HepG2 (cell line): Measurements from ENCODE around the gene CBR4. TPM values are rescaled to one million over a fixed set of nuclear protein-coding genes. Genes with fewer than 3 reads are reported as not detected.

ENCODE experiments used
- AGO2 ChIP-seq: fragments of 200-400 bp; formaldehyde crosslinking; optimal IDR thresholded peaks from 2 replicates; pipeline ENCODE3; 2017; ENCODE audit warnings: mild to moderate bottlenecking, low read depth, low read length, moderate library complexity
- ARNT2 ChIP-seq: sonication (generic); formaldehyde crosslinking; IDR thresholded peaks from 2 replicates; pipeline ENCODE4 v1.8.0; 2022; ENCODE audit warnings: mild to moderate bottlenecking, low read depth, missing genetic modification reagents, moderate library complexity
- DR1 ChIP-seq: sonication (generic); formaldehyde crosslinking; IDR thresholded peaks from 2 replicates; pipeline ENCODE4 v1.8.0; 2021; ENCODE audit warnings: mild to moderate bottlenecking, missing genetic modification reagents, inconsistent platforms
- GFI1 ChIP-seq: sonication (generic); formaldehyde crosslinking; IDR thresholded peaks from 2 replicates; pipeline ENCODE4 v1.5.0; 2020; ENCODE audit warnings: missing genetic modification reagents, mild to moderate bottlenecking, borderline replicate concordance
- HDAC2 ChIP-seq: sonication (generic); formaldehyde crosslinking; IDR thresholded peaks from 2 replicates; pipeline ENCODE4 v1.4.0; 2020; ENCODE audit warnings: missing genetic modification reagents
- HMG20B ChIP-seq: conservative IDR thresholded peaks from 2 replicates; pipeline ENCODE4 v1.6.1; 2016; ENCODE audit warnings: missing genetic modification reagents, missing compliant biosample characterization
- HNRNPK ChIP-seq: fragments of 200-400 bp; formaldehyde crosslinking; IDR thresholded peaks from 2 replicates; pipeline ENCODE4 v1.6.1; 2018; ENCODE audit warnings: low read length, low read depth, moderate library complexity, mild to moderate bottlenecking; ENCODE audit not compliant: poor library complexity, severe bottlenecking
- HOXA3 ChIP-seq: sonication (generic); formaldehyde crosslinking; IDR thresholded peaks from 2 replicates; pipeline ENCODE4 v1.5.0; 2020; ENCODE audit warnings: missing genetic modification reagents
- IKZF4 ChIP-seq: sonication (generic); formaldehyde crosslinking; IDR thresholded peaks from 2 replicates; pipeline ENCODE4 v1.5.1; 2020; ENCODE audit warnings: borderline replicate concordance, mild to moderate bottlenecking, low read depth, missing genetic modification reagents; ENCODE audit errors: not compliant biosample characterization
- KDM5B ChIP-seq: sonication (generic); formaldehyde crosslinking; IDR thresholded peaks from 2 replicates; pipeline ENCODE4 v1.4.0; 2020; ENCODE audit warnings: missing genetic modification reagents, mild to moderate bottlenecking, borderline replicate concordance
- MIER3 ChIP-seq: IDR thresholded peaks from 2 replicates; pipeline ENCODE4 v1.6.1; 2016; ENCODE audit warnings: missing compliant biosample characterization, borderline replicate concordance
- POLR2A ChIP-seq, 2 experiments: IDR thresholded peaks; 2 replicates each; pipeline ENCODE4 v1.6.1; 2011; ENCODE audit warnings: low read depth in 2 of 2, low read length in 2 of 2, mild to moderate bottlenecking in 1 of 2, moderate library complexity in 1 of 2; ENCODE audit not compliant: insufficient read depth in 1 of 2
- POLR2AphosphoS5 ChIP-seq: IDR thresholded peaks from 2 replicates; pipeline ENCODE4 v1.6.1; 2012; ENCODE audit warnings: low read depth, low read length
- RBFOX2 ChIP-seq: fragments of 200-400 bp; formaldehyde crosslinking; IDR thresholded peaks from 2 replicates; pipeline ENCODE4 v1.6.1; 2017; ENCODE audit warnings: low read depth, mild to moderate bottlenecking, low read length
- ZBTB38 ChIP-seq: sonication (generic); formaldehyde crosslinking; IDR thresholded peaks from 2 replicates; pipeline ENCODE4 v1.5.1; 2020; ENCODE audit warnings: mild to moderate bottlenecking, missing genetic modification reagents
- ZFP82 ChIP-seq: sonication (generic); formaldehyde crosslinking; IDR thresholded peaks from 2 replicates; pipeline ENCODE4 v1.5.1; 2020; ENCODE audit warnings: mild to moderate bottlenecking, missing genetic modification reagents, borderline replicate concordance
- ZNF256 ChIP-seq: sonication (generic); formaldehyde crosslinking; conservative IDR thresholded peaks from 2 replicates; pipeline ENCODE4 v1.4.0; 2020; ENCODE audit warnings: missing genetic modification reagents
- ZNF678 ChIP-seq: sonication (generic); formaldehyde crosslinking; IDR thresholded peaks from 2 replicates; pipeline ENCODE4 v1.4.0; 2020; ENCODE audit warnings: mild to moderate bottlenecking, missing genetic modification reagents
- polyA plus RNA-seq, 8 experiments: library from polyadenylated mRNA; depleted of rRNA in 3 of 8; stranded (reverse) in 7 of 8; unstranded in 1 of 8; fragments of >200 nt; fragmentation: Illumina TruSeq in 4 of 8; extraction: Trizol in 4 of 8; gene quantifications; 2 replicates each; pipeline versions ENCODE4 v1.2.1 to v1.2.3, GENCODE V29; 2011 to 2016; ENCODE audit warnings: low read depth in 4 of 8, missing spikeins in 1 of 8, mixed read lengths in 1 of 8; ENCODE audit not compliant: insufficient read depth in 1 of 8
- total RNA-seq, 5 experiments: library from RNA; depleted of rRNA; stranded (reverse); fragments of >200 nt; fragmentation: Illumina TruSeq; extraction: Trizol; gene quantifications; 2 replicates each; pipeline ENCODE4 v1.2.3, GENCODE V29; 2016; ENCODE audit warnings: low read depth in 1 of 5
- TF ChIP-seq, protein P1 (sequence below), 2 experiments: sonication (generic) in 1 of 2; formaldehyde crosslinking in 1 of 2; IDR thresholded peaks; 2 replicates each; pipeline versions ENCODE4 v1.6.1 to v1.9.0; 2014 to 2022; ENCODE audit warnings: antibody characterized with exemption in 1 of 2, borderline replicate concordance in 1 of 2, inconsistent platforms in 1 of 2, low read depth in 1 of 2, missing genetic modification reagents in 1 of 2
- TF ChIP-seq, protein P2 (sequence below): sonication (generic); formaldehyde crosslinking; IDR thresholded peaks from 2 replicates; pipeline ENCODE4 v1.4.0; 2020; ENCODE audit warnings: missing genetic modification reagents
- TF ChIP-seq, protein P3 (sequence below): sonication (generic); formaldehyde crosslinking; IDR thresholded peaks from 2 replicates; pipeline ENCODE4 v1.8.0; 2023; ENCODE audit warnings: mild to moderate bottlenecking, missing genetic modification reagents

Gene CBR4
- total and polyA plus RNA-seq, 2 of the 13 experiments (the other 11 are each of a cell fraction or from before 2014, with no cell fraction given) = 7.3 to 20.7 TPM

DNA sequence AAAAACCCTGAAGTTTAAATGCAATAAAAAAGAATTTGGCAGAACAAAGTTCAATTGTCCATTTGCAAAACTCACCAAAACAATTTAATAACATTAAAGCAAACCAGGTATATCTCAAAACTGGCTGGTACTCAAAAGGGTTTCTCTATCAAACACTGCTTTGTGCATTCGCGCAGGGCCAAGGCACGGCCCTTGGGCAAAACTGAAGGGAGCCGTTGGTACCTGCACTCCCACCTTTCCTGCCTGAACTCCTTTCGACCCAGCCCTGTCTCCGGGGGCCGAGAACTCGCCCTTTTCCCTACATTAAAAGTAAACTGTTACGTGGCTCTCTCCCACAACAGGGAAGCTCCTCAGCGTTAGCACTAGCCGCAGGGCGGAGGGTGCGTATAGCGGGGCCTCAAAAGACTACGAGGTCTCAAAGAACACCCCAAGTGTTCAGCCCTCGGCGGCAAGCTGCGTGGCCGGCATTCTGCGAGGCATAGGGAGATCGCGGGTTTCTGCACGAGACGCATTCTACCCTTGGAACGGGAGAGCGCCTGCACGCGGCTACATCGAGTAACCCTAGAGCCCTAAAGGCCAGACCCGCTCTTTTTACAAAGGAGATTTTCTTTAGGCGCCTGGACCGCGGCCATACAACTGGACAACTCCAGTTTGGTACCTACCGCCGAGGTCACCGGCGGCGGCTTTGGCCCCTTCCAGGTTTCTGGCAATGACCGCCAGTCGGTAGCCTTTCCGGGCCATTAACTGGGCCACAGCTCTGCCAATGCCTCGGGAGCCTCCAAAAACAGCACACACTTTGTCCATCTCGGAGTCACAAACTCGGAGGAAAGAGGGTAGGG, 550 bp downstream of the CBR4 start (continued):
- TF ChIP-seq, protein P1, sequence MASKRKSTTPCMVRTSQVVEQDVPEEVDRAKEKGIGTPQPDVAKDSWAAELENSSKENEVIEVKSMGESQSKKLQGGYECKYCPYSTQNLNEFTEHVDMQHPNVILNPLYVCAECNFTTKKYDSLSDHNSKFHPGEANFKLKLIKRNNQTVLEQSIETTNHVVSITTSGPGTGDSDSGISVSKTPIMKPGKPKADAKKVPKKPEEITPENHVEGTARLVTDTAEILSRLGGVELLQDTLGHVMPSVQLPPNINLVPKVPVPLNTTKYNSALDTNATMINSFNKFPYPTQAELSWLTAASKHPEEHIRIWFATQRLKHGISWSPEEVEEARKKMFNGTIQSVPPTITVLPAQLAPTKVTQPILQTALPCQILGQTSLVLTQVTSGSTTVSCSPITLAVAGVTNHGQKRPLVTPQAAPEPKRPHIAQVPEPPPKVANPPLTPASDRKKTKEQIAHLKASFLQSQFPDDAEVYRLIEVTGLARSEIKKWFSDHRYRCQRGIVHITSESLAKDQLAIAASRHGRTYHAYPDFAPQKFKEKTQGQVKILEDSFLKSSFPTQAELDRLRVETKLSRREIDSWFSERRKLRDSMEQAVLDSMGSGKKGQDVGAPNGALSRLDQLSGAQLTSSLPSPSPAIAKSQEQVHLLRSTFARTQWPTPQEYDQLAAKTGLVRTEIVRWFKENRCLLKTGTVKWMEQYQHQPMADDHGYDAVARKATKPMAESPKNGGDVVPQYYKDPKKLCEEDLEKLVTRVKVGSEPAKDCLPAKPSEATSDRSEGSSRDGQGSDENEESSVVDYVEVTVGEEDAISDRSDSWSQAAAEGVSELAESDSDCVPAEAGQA (IDR thresholded peaks at IDR 0.05; ENCODE audit: low read depth) = no peak
- TF ChIP-seq, protein P1 (CRISPR knock-in tag; IDR thresholded peaks at IDR 0.05; ENCODE audit: borderline replicate concordance) = peak; percentile 28; the same call in 1 of the 2 replicates
- TF ChIP-seq, protein P2, sequence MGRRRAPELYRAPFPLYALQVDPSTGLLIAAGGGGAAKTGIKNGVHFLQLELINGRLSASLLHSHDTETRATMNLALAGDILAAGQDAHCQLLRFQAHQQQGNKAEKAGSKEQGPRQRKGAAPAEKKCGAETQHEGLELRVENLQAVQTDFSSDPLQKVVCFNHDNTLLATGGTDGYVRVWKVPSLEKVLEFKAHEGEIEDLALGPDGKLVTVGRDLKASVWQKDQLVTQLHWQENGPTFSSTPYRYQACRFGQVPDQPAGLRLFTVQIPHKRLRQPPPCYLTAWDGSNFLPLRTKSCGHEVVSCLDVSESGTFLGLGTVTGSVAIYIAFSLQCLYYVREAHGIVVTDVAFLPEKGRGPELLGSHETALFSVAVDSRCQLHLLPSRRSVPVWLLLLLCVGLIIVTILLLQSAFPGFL (CRISPR knock-in tag) = no peak
- TF ChIP-seq ZNF678 (CRISPR knock-in tag) (no peak), HOXA3 (CRISPR knock-in tag) (peak; percentile 40), ZFP82 (CRISPR knock-in tag) (peak; percentile 92), RBFOX2 (peak; percentile 61; the same call in 1 of the 2 replicates), GFI1 (no peak), POLR2A (IDR thresholded peaks at IDR 0.05; ENCODE audit: insufficient read depth in 1 of 2, low read depth in 2 of 2, low read length in 2 of 2) (peak in 1 of 2 experiments; percentile 33; a peak in 1 of 4 replicates), HDAC2 (CRISPR knock-in tag) (0 out of 2 replicates have a peak, but pooled peaks have one; percentile 53), HNRNPK (no peak), AGO2 (peak; percentile 93), POLR2AphosphoS5 (peak; percentile 39; the same call in 1 of the 2 replicates), ZBTB38 (CRISPR knock-in tag) (peak; percentile 33; the same call in 1 of the 2 replicates), MIER3 (CRISPR knock-in tag) (no peak), KDM5B (CRISPR knock-in tag) (peak; percentile 61; the same call in 1 of the 2 replicates), DR1 (CRISPR knock-in tag) (no peak), IKZF4 (CRISPR knock-in tag) (no peak), HMG20B (CRISPR knock-in tag) (peak; percentile 35; the same call in 1 of the 2 replicates), ARNT2 (CRISPR knock-in tag) (peak; percentile 59), ZNF256 (CRISPR knock-in tag) (0 out of 2 replicates have a peak, but pooled peaks have one; percentile 45)
- TF ChIP-seq, protein P3, sequence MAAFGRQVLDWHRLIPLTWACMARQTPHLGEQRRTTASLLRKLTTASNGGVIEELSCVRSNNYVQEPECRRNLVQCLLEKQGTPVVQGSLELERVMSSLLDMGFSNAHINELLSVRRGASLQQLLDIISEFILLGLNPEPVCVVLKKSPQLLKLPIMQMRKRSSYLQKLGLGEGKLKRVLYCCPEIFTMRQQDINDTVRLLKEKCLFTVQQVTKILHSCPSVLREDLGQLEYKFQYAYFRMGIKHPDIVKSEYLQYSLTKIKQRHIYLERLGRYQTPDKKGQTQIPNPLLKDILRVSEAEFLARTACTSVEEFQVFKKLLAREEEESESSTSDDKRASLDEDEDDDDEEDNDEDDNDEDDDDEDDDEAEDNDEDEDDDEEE (CRISPR knock-in tag) = peak; percentile 19; the same call in 1 of the 2 replicates
